GM21717 (cell line): ENCODE data around the gene CGREF1.

ENCODE experiments used
- ATAC-seq: cut with Tn5 transposase; IDR thresholded peaks from one replicate; pipeline ENCODE4 v1.9.1; 2021; ENCODE audit warnings: mild to moderate bottlenecking, moderate library complexity; ENCODE audit not compliant: unreplicated experiment

CGREF1 gene, protein sequence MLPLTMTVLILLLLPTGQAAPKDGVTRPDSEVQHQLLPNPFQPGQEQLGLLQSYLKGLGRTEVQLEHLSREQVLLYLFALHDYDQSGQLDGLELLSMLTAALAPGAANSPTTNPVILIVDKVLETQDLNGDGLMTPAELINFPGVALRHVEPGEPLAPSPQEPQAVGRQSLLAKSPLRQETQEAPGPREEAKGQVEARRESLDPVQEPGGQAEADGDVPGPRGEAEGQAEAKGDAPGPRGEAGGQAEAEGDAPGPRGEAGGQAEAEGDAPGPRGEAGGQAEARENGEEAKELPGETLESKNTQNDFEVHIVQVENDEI

DNA sequence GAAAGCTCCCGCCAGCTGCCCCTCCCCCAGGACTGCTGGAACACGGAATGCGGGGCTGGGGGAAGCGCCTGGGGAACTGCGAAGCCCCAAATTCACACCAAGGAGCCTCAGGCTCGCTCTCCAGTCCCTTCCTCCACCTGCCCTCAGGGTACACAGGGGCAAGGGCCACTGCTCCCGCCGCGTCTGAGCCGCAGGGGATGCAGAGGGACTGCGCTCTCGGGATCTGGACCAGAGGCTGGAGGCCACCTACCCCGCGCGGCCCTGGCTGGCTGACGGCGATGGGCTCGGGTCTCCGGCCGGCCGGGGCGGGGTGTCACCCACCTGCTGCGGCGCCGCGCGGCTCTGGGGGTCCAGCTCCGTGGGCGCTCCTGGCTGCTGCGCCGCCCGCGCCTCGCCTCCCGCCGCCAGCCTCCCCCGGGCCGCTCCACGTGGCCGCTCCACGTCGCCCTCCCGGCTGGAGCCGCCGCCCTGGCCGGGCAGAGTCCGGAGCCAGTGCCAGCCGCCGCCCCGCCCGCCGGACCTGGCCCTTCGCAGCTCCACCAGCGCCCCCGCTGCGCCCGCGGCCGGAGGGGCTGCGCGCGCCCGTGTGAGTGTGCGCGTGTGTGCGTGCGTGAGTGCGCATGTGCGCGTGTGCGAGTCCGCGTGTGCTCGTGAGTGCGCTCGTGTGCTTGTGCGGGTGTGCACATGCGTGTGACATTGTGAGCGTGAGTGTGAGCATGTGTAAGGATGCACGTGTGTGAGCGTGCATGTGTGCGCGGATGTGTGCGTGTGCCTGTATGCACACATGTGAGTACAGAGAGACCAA is at the start of gene CGREF1:
Gene CGREF1, minus strand, starts transcription at position 604 of the 805 bp plus-strand sequence. CDS start 14,762 bp downstream, outside the sequence.
- ATAC-seq = no peak

DNA sequence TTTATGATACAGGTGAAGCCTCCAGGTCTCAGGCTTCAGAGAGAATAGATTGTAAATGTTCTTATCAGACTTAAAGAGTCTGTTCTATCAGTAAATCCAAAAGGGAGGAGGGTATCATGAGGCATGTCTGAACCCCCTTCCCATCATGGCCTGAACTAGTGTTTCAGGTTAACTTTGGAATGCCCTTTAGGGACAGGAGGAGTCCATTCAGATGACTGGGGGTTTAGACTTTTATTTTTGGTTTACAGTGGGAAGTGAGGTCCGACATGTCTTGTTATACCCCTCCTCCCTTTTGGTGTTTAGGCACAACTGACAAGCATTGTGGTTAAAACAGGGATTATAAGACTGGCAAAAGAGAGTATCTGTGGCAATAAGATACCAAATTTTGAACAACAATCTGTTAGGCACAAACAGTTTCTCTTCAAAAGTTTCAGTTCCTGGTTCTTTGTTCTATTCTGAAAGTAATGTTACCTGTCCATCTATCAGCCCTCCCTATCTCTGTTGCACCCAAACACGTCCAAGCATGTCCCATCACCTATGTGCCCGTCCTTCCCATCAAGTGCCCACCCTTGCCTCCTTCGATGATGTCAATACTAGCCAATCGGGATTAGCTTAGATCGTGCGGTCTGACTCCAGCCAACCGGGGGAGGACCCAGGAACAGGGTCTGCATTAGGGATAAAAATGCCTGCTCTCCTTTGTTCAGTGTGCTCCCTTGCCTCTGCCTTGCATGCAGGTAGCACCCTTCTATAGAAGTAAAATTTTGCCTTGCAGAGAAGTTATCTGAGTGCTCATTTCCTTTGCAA is 46.2 kb upstream of the CGREF1 start:
- no peak for ATAC-seq

DNA sequence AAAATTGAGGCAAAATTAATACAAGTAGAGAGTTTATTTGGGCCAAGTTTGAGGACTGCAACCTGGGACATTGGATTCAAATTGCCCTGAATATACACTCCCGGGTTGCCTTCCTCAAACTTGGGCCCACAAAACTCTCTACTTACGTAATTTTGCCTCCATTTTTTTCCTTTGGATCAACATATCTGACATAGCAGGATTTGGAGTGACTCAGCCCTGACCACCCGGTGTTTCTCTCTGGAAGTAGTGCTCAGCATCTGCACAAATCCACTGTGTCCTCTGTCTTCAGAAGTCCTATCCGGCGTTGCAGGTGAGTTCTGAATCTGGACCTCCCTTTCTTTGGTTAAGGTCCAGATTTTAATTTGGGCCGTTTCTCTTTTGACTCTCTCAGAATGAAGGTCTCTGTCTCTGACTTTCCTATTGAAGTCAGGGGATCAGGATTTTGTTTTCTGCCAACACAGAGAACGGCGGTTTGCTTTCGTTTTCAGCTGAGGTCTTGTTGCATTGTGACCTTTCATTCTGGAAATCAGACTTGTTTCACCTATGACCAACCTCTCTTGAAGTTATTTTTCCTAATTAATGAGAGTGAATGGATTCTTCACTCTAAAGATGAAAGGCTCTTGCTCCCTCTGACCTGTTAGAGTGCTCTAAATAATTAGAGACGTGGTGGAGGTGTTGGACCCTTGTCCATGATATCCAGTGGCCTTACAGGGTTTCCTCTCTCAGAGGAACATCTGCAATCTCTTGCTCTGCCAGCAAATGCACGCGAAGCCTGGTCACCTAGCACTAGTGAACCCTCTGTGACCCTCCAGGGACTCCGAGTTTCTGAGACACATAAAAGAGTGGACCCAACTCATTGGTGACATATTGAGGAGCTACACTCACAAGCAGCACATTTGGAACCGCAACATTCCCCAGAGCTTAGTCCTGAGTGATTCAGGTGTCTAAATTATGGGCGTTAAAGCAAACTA is 43.5 kb upstream of the CGREF1 start:
- ATAC-seq = no peak

- ATAC-seq = no peak
These were observed 41.3 kb upstream of the CGREF1 start for GRCh38 chr2:27160191-27160590.

- ATAC-seq = no peak
These were observed 40.3 kb upstream of the CGREF1 start for GRCh38 chr2:27159271-27159670.

GRCh38 chr2:27158468-27158867 is 39.5 kb upstream of the CGREF1 start:
- ATAC-seq = no peak

- no peak for ATAC-seq
These were observed 36.2 kb upstream of the CGREF1 start for GRCh38 chr2:27155069-27155520.

DNA sequence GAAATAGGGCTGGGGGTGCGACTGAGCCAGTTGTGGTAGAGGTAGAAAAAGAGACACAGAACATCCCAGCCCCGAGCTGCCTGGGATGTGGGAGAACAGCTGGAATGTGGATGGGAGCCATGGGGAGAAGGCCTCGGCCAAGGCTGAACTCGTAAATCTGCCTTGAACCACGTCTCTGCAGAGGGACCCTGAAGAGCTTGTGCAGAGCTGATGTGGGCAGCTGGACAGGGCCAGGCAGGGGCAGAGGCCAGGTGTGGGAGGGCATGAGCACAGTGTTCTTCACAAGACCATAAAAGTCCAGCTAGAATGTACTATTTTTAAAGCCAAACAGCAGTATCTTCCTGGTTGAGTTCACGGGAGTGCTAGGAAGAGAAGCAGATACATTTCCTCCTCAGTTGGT is 35.6 kb upstream of the CGREF1 start:
- no peak for ATAC-seq

DNA sequence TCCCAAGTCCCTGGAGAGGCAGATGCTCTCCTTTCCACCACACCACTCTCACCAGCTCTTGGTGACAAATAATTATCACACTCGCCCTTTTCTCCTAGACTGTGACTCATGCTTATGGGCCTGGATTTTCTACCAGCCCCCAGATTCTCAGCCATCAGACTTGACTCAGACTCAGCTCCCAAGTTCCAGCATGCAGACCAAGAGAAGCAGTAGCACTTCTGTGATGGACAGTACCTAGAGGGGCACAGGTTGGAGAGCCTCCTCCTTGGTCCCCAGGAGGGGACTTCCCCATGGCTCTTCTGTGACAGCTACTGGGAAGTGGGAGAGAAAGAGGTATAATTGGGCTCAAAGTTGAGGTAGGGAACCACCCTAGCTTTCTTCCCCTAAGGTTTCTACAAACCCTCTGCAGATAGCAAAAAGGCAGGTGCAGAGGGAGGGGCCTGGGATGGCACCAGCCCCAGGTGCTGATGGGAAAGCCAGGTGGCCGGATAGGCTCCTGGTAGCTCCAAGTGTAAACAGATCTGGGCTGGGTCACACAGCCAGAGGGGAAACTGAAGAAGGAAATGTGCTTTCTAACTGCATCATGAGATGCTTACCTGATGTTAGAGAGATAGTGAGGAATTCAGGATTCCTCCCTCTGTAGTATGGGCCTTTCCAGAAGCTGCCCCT is 34.0 kb upstream of the CGREF1 start:
- ATAC-seq = no peak

DNA sequence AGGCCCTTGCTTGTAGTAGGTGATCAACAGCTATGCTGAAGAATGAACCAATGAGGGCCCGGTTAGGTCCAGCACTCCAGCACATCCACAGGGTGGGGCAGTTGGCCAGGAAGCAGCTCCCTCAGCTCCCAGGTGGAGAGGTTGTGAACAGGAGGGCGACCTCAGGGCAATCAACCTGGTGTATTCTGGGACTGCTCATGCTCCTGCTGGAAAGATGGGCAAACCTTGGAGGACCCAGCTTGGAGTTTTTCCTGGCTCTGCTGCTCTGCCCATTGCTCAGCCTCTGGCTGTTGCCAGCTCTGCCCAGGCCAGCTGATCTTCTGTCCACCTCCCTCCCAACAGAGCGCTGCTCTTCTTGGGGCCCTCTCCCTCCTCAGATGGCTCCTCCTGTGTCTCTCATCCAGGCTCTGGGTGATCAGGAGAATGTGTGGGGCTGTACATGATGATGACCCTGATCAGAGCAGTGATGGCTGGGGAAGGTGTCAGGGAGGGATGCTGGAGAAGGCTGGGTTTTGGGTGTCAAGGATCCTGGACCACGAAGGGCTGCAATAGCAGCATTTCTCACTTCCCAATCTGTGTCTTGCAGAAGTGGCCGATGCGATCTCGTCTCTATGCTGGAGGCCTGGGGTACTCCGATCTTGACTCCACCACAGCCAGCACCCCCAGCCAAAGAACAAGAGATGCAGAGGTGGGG is 33.3 kb upstream of the CGREF1 start:
- no peak for ATAC-seq

GRCh38 chr2:27150639-27151230 is 31.8 kb upstream of the CGREF1 start:
- no peak for ATAC-seq

- ATAC-seq = no peak
These were observed 30.9 kb upstream of the CGREF1 start for GRCh38 chr2:27149570-27150405.

DNA sequence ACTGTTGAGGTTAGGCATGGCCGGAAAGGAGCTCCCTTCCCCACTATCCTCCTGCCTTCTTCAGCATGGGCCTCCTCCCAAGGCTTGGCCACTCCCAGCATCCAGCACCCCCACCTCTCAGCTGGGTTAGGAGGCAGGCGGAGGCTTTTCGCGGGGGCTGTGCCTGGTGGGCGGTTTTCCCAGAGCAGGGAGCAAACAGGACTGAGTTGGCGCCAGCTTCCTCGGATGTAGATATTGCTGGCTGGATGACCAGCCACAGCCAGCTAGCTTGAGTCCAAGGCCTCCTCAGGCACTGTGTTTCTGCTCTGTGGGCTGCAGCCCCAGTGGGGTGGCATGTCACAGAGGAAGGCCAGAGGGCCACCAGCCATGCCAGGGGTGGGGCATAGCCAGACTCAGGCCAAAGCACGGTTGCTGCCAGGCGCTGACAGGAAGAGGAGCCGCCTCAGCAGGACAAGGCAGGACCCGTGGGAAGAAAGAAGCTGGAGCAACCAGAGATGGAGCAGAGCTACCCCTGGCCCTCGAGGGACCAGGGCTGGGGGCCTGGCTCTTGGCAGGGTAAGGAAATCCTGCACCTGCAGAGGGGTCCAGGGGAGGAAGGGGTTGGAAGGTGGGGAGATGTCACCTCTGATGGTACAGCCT is 30.0 kb upstream of the CGREF1 start, which contains the start of gene TCF23:
Gene TCF23, plus strand, starts transcription at position 204 of the 639 bp plus-strand sequence. Its CDS starts 130 bp downstream, at position 334.
- ATAC-seq = no peak

- no peak for ATAC-seq
These were observed 29.0 kb upstream of the CGREF1 start for GRCh38 chr2:27147935-27148334.

DNA sequence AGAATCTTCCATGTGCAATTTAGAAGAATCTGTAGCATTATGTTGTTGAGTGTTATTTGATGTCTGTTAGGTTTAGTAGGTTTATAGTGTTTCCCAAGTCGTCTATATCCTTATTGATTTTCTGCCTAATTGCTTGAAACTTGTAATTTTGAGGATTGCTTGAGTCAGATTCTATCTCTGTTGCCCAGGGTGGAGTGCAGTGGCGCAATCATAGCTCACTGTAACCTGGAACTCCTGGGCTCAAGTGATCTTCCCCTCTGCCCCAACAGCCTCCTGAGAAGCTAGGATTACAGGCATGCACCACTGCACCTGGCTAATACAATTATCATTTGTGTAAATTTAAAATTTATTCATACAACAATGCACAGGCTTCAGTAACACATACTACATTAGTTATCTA is 26.8 kb upstream of the CGREF1 start:
- no peak for ATAC-seq

- no peak for ATAC-seq
These were observed 24.4 kb upstream of the CGREF1 start for GRCh38 chr2:27143285-27143684.

- no peak for ATAC-seq
These were observed 20.4 kb upstream of the CGREF1 start, which contains the start of gene PRR30 for GRCh38 chr2:27139310-27139709. Gene PRR30 (minus strand): TSS chr2:27139410. CDS start chr2:27138329, 1,081 bp downstream.
